Measurements from ENCODE around the gene SORT1.
A peak's percentile ranks its signal among the peaks of the same experiment; 100 is the strongest.

SORT1 gene

GRCh38 chr1:109277434-109278204, 120.1 kb downstream of the SORT1 start:
- peak; percentile 16 to 49 for DNase-seq (ENCODE audit: extremely low read depth in 1 of 2, low read depth in 1 of 2)

- no peak for DNase-seq (ENCODE audit: extremely low read depth in 1 of 2, low read depth in 1 of 2)
Measured at GRCh38 chr1:109275706-109276345, 121.9 kb downstream of the SORT1 start.

GRCh38 chr1:109274533-109275476, 122.9 kb downstream of the SORT1 start:
- DNase-seq (ENCODE audit: extremely low read depth in 1 of 2, low read depth in 1 of 2) = no peak

GRCh38 chr1:109273570-109274288, 124.0 kb downstream of the SORT1 start:
- DNase-seq (ENCODE audit: extremely low read depth in 1 of 2, low read depth in 1 of 2) = no peak

GRCh38 chr1:109272831-109273547, 124.7 kb downstream of the SORT1 start:
- DNase-seq (ENCODE audit: extremely low read depth in 1 of 2, low read depth in 1 of 2) = no peak

GRCh38 chr1:109272021-109272799, 125.5 kb downstream of the SORT1 start:
- no peak for DNase-seq (ENCODE audit: extremely low read depth in 1 of 2, low read depth in 1 of 2)

- no peak for DNase-seq (ENCODE audit: extremely low read depth in 1 of 2, low read depth in 1 of 2)
Measured at GRCh38 chr1:109271458-109271857, 126.3 kb downstream of the SORT1 start.

GRCh38 chr1:109270623-109271317, 126.9 kb downstream of the SORT1 start:
- no peak for DNase-seq (ENCODE audit: extremely low read depth in 1 of 2, low read depth in 1 of 2)

GRCh38 chr1:109269981-109270622, 127.6 kb downstream of the SORT1 start:
- DNase-seq (ENCODE audit: extremely low read depth in 1 of 2, low read depth in 1 of 2) = no peak

- DNase-seq (ENCODE audit: extremely low read depth in 1 of 2, low read depth in 1 of 2) = no peak
Measured at GRCh38 chr1:109269212-109269980, 128.3 kb downstream of the SORT1 start.

- no peak for DNase-seq (ENCODE audit: extremely low read depth in 1 of 2, low read depth in 1 of 2)
Measured at GRCh38 chr1:109268431-109269211, 129.1 kb downstream of the SORT1 start.

GRCh38 chr1:109267743-109268300, 129.9 kb downstream of the SORT1 start:
- DNase-seq (ENCODE audit: extremely low read depth in 1 of 2, low read depth in 1 of 2) = no peak

- no peak for DNase-seq (ENCODE audit: extremely low read depth in 1 of 2, low read depth in 1 of 2)
Measured at GRCh38 chr1:109266965-109267364, 130.8 kb downstream of the SORT1 start.

GRCh38 chr1:109265741-109266330, 131.9 kb downstream of the SORT1 start:
- DNase-seq (ENCODE audit: extremely low read depth in 1 of 2, low read depth in 1 of 2) = no peak

- no peak for DNase-seq (ENCODE audit: extremely low read depth in 1 of 2, low read depth in 1 of 2)
Measured at GRCh38 chr1:109265016-109265415, 132.7 kb downstream of the SORT1 start.

- no peak for DNase-seq (ENCODE audit: extremely low read depth in 1 of 2, low read depth in 1 of 2)
Measured at GRCh38 chr1:109264379-109264755, 133.4 kb downstream of the SORT1 start.

Measured in activated CD8-positive, alpha-beta memory T cell treated with anti-CD3 and anti-CD28 coated beads for 1 hour (primary cell).